Spleen (tissue), 11 donors: Measurements from ENCODE around the gene CAMTA1. TPM values are rescaled to one million over a fixed set of nuclear protein-coding genes. Genes with fewer than 3 reads are reported as not detected.

Experiments used
- DNase-seq: peaks from one replicate; pipeline ENCODE4 v3.0.0-alpha.2; 2020
- H3K27ac ChIP-seq, 8 donors: fragments of 200-600 bp; sonication (generic) in 7 of 8; 1 replicate in 4 of 8; 2 replicates in 4 of 8; pipeline versions ENCODE4 v1.5.0 to v1.8.0; 2016 to 2021; ENCODE audit warnings: inconsistent platforms in 4 of 8, mild to moderate bottlenecking in 4 of 8, moderate library complexity in 1 of 8
- H3K27me3 ChIP-seq, 7 donors: fragments of 200-600 bp; sonication (generic) in 6 of 7; replicated peaks in 1 of 7; 1 replicate in 4 of 7; 2 replicates in 3 of 7; pipeline versions ENCODE4 v1.5.0 to v1.8.0; 2016 to 2021; ENCODE audit warnings: inconsistent platforms in 3 of 7, mild to moderate bottlenecking in 1 of 7
- H3K36me3 ChIP-seq, 6 donors: fragments of 200-600 bp; sonication (generic) in 5 of 6; 1 replicate in 4 of 6; 2 replicates in 2 of 6; pipeline versions ENCODE4 v1.5.0 to v1.8.0; 2016 to 2021; ENCODE audit warnings: inconsistent platforms in 2 of 6
- H3K4me1 ChIP-seq, 6 donors: fragments of 200-600 bp; sonication (generic) in 5 of 6; 1 replicate in 3 of 6; 2 replicates in 3 of 6; pipeline versions ENCODE4 v1.5.0 to v1.8.0; 2016 to 2021; ENCODE audit warnings: inconsistent platforms in 3 of 6
- H3K4me3 ChIP-seq, 8 donors: fragments of 200-600 bp; sonication (generic) in 7 of 8; 1 replicate in 4 of 8; 2 replicates in 4 of 8; pipeline versions ENCODE4 v1.5.0 to v1.8.0; 2016 to 2021; ENCODE audit warnings: inconsistent platforms in 4 of 8, mild to moderate bottlenecking in 4 of 8, moderate library complexity in 2 of 8
- H3K9me3 ChIP-seq, 8 donors: fragments of 200-600 bp; sonication (generic) in 7 of 8; 1 replicate in 4 of 8; 2 replicates in 4 of 8; pipeline versions ENCODE4 v1.5.0 to v1.8.0; 2016 to 2021; ENCODE audit warnings: inconsistent platforms in 4 of 8
- POLR2A ChIP-seq, 3 donors: fragments of 450-650 bp; IDR thresholded peaks; one replicate each; pipeline ENCODE4 v1.5.1; 2017; ENCODE audit warnings: antibody characterized with exemption in 3 of 3, mild to moderate bottlenecking in 1 of 3
- POLR2AphosphoS5 ChIP-seq, 3 donors: sonication (generic); formaldehyde crosslinking; IDR thresholded peaks; one replicate each; pipeline ENCODE4 v1.5.1; 2017; ENCODE audit warnings: antibody characterized with exemption in 3 of 3
- WGBS, 5 donors: extraction: QIAGEN DNeasy Blood & Tissue Kit in 3 of 5; methylation state at CpG; one replicate each; pipeline versions ENCODE4 v1.1.5 to v1.1.7; 2013 to 2018; 5-methylcytosine and 5-hydroxymethylcytosine counted together
- intact Hi-C: fragments of 100-400 bp; cut with DNase I; formaldehyde crosslinking; loops from one replicate; pipeline ENCODE4 v1.15.0; 2023; ENCODE audit warnings: low total_unique reads
- polyA plus RNA-seq, 3 donors: library from polyadenylated mRNA; stranded (reverse); fragments of 200-250 nt; gene quantifications; one replicate each; pipeline ENCODE4 v1.2.1, GENCODE V29; 2013
- total RNA-seq, 7 donors: library from RNA; depleted of rRNA in 3 of 7; stranded (reverse); fragments of >200 nt in 3 of 7; fragmentation: NEBNext Ultra II Directional in 4 of 7; extraction: Animal tissue kit (Norgen Biotek cat#: 25700) in 4 of 7; gene quantifications; one replicate each; pipeline versions ENCODE4 v1.1.0 to v1.2.1, GENCODE V29; 2016 to 2021
- TF ChIP-seq, protein P1 (sequence below), 11 experiments: fragments of 200-600 bp in 7 of 11; fragments of 450-650 bp in 4 of 11; sonication (generic) in 4 of 11; IDR thresholded peaks in 8 of 11; conservative IDR thresholded peaks in 3 of 11; 1 replicate in 7 of 11; 2 replicates in 4 of 11; pipeline versions ENCODE4 v1.4.0 to v1.8.0; 2016 to 2021; ENCODE audit warnings: antibody characterized with exemption in 11 of 11, inconsistent platforms in 4 of 11, mild to moderate bottlenecking in 1 of 11
- donor health status: healthy with polysubstance abuse.
- donor health status: DM: no; HTN: no; CAD: no; lungs with moderate emphysema.
- donor health status: DM: no; HTN: no; CAD: no.
- donor health status: Bipolar disorder and iron deficiency.
- donor health status: healthy.
- donor health status: DM: no; HTN: no; CAD: no.
- donor health status: DM: yes; HTN: yes; CAD: no.

The CAMTA1 gene
- total and polyA plus RNA-seq, 10 donors, result 53.0 to 106 (median 77.3) TPM

DNA sequence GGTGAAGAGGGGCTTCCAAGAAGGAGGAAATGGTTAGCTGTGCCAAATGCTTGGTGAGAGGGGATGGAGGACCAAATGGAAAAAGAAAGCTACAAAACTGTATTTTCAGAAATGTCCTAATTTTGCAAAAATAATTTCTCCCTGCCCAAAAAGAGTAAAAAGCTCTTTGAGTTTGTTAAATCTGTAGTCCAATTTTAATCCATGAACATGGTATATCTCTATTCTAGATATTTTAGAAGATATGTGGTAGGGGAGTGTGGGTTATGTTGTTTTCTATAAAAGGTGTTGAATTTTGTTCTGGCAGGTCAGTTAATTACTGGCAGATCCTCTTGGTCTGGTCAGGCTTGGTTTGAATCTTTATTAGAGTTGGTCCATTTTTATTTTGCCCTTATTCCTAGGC lies 511.7 kb downstream of the CAMTA1 start:
- Histone ChIP-seq H3K27me3 (peaks cover 0 to 25% (median 0%) of the 10 kb centered on the region in 7 donors), H3K4me3 (no peak overlapping the region), H3K27ac (no peak overlapping the region), H3K9me3 (peaks cover 0 to 19% (median 7%) of the 10 kb centered on the region in 8 donors), H3K4me1 (no peaks in the 10 kb centered on the region), H3K36me3 (no peaks in the 10 kb centered on the region)
- TF ChIP-seq, protein P1, sequence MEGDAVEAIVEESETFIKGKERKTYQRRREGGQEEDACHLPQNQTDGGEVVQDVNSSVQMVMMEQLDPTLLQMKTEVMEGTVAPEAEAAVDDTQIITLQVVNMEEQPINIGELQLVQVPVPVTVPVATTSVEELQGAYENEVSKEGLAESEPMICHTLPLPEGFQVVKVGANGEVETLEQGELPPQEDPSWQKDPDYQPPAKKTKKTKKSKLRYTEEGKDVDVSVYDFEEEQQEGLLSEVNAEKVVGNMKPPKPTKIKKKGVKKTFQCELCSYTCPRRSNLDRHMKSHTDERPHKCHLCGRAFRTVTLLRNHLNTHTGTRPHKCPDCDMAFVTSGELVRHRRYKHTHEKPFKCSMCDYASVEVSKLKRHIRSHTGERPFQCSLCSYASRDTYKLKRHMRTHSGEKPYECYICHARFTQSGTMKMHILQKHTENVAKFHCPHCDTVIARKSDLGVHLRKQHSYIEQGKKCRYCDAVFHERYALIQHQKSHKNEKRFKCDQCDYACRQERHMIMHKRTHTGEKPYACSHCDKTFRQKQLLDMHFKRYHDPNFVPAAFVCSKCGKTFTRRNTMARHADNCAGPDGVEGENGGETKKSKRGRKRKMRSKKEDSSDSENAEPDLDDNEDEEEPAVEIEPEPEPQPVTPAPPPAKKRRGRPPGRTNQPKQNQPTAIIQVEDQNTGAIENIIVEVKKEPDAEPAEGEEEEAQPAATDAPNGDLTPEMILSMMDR (IDR thresholded peaks at IDR 0.05 in 8 of 11, conservative IDR thresholded peaks at IDR 0.05 in 3 of 11), result no peak
- TF ChIP-seq POLR2A (IDR thresholded peaks at IDR 0.05) (no peak), POLR2AphosphoS5 (IDR thresholded peaks at IDR 0.05) (no peak)
- intact Hi-C loops, result no loop called here
- no peak for DNase-seq

- H3K27me3 ChIP-seq, result peaks cover 0 to 28% (median 0%) of the 10 kb centered on the region in 7 donors
- DNase-seq, result no peak
- H3K4me3 ChIP-seq, result no peak overlapping the region
- WGBS, 5 donors, result 57 to 69% (median 61%) methylated on average over 4 of the region's 4 CpGs
- intact Hi-C loops, result no loop called here
- TF ChIP-seq, protein P1 (IDR thresholded peaks at IDR 0.05 in 8 of 11, conservative IDR thresholded peaks at IDR 0.05 in 3 of 11), result no peak
- TF ChIP-seq POLR2A (IDR thresholded peaks at IDR 0.05) (no peak), POLR2AphosphoS5 (IDR thresholded peaks at IDR 0.05) (no peak)
- no peaks in the 10 kb centered on the region for H3K36me3 ChIP-seq
- H3K4me1 ChIP-seq, result no peaks in the 10 kb centered on the region
- no peak overlapping the region for H3K27ac ChIP-seq
- peaks cover 0 to 19% (median 7%) of the 10 kb centered on the region in 8 donors for H3K9me3 ChIP-seq
These were observed 512.9 kb downstream of the CAMTA1 start for GRCh38 chr1:7298145-7298544.

GRCh38 chr1:7298749-7299151 lies 513.5 kb downstream of the CAMTA1 start:
- TF ChIP-seq POLR2A (IDR thresholded peaks at IDR 0.05) (no peak), POLR2AphosphoS5 (IDR thresholded peaks at IDR 0.05) (no peak)
- TF ChIP-seq, protein P1 (IDR thresholded peaks at IDR 0.05 in 8 of 11, conservative IDR thresholded peaks at IDR 0.05 in 3 of 11), result no peak
- intact Hi-C loops, result no loop called here
- 30 to 42% (median 38%) methylated on average over 4 of the region's 4 CpGs for WGBS, 5 donors
- Histone ChIP-seq H3K4me1 (no peaks in the 10 kb centered on the region), H3K9me3 (peaks cover 0 to 19% (median 7%) of the 10 kb centered on the region in 8 donors), H3K4me3 (no peak overlapping the region), H3K27ac (no peak overlapping the region), H3K27me3 (peaks cover 0 to 26% (median 0%) of the 10 kb centered on the region in 7 donors), H3K36me3 (no peaks in the 10 kb centered on the region)
- DNase-seq, result no peak

DNA sequence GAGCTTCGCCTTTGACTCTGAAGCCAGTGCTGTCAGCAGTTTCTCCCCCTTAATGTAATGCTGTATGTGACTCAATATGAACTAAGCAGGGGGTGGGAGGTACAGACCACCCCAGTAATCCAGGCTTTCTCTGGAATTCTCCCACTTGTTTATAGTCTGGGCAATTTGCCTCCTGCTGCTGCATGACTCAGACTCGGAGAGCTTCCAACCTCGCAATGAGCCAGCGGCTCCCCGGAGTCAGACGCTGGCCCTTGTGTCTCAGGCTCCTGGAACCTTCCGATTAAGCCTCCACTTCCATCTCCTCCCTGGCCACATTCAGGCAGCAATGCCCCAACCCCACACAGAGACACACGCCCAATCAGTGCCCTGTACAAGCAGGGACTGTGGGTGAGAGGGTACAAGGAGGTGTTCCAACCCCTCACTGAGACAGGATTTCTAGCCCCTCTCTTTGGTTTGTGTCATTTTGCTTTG lies 514.1 kb downstream of the CAMTA1 start:
- Histone ChIP-seq H3K4me1 (no peaks in the 10 kb centered on the region), H3K4me3 (no peak overlapping the region), H3K9me3 (peaks cover 0 to 19% (median 7%) of the 10 kb centered on the region in 8 donors), H3K27me3 (peaks cover 0 to 26% (median 0%) of the 10 kb centered on the region in 7 donors), H3K27ac (no peak overlapping the region), H3K36me3 (no peaks in the 10 kb centered on the region)
- 42 to 56% (median 52%) methylated on average over 8 of the region's 8 CpGs for WGBS, 5 donors
- no peak for TF ChIP-seq POLR2AphosphoS5 (IDR thresholded peaks at IDR 0.05)
- TF ChIP-seq, protein P1 (IDR thresholded peaks at IDR 0.05 in 8 of 11, conservative IDR thresholded peaks at IDR 0.05 in 3 of 11), result no peak
- TF ChIP-seq POLR2A (IDR thresholded peaks at IDR 0.05), result no peak
- intact Hi-C loops, result no loop called here
- no peak for DNase-seq
